Measurements from ENCODE around the gene USP3.

DNA sequence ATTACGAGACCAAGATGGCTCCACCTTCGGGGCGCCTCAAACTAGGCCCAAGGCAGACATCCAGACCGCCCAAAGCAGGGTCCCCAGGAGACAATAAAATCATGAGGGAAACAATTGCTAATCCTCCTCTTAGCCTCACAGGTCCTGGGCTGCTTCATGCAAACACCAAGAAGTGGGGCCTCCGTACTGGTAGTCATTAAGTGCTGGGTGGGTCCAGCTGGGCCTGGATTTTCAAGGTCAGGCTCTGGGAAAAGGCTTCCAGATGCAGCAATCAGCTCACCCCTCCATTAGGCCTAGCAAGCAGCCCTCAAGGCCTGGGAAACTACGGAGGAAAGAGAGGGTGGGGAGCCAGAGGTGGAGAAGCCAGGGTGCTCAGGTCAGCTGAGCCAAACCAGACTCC is 93.4 kb downstream of the USP3 start:
- TF ChIP-seq, protein P1, sequence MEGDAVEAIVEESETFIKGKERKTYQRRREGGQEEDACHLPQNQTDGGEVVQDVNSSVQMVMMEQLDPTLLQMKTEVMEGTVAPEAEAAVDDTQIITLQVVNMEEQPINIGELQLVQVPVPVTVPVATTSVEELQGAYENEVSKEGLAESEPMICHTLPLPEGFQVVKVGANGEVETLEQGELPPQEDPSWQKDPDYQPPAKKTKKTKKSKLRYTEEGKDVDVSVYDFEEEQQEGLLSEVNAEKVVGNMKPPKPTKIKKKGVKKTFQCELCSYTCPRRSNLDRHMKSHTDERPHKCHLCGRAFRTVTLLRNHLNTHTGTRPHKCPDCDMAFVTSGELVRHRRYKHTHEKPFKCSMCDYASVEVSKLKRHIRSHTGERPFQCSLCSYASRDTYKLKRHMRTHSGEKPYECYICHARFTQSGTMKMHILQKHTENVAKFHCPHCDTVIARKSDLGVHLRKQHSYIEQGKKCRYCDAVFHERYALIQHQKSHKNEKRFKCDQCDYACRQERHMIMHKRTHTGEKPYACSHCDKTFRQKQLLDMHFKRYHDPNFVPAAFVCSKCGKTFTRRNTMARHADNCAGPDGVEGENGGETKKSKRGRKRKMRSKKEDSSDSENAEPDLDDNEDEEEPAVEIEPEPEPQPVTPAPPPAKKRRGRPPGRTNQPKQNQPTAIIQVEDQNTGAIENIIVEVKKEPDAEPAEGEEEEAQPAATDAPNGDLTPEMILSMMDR (IDR thresholded peaks at IDR 0.05), result no peak
- no peak for TF ChIP-seq POLR2A (IDR thresholded peaks at IDR 0.05)
